Fibroblast of the aortic adventitia (primary cell): ENCODE results near the gene MBOAT7. TPM values are rescaled to one million over a fixed set of nuclear protein-coding genes. Genes with fewer than 3 reads are reported as not detected.
"Not testable (repeated sequence)": the region's sequence is repeated elsewhere in the genome, so short reads cannot be mapped to it uniquely, and the experiment has no call there.

Source experiments
- DNase-seq: peaks from one replicate; pipeline ENCODE4 v3.0.0-alpha.2; 2010; ENCODE audit warnings: low read depth
- H3K4me3 ChIP-seq: 2 replicates; pipeline ENCODE4 v1.5.1; 2011; ENCODE audit warnings: low read depth, mild to moderate bottlenecking, control low read depth, low read length, moderate library complexity
- CTCF ChIP-seq: IDR thresholded peaks from 2 replicates; pipeline ENCODE4 v1.5.1; 2011; ENCODE audit warnings: mild to moderate bottlenecking, low read length, control low read depth, inconsistent platforms; ENCODE audit not compliant: insufficient read depth
- total RNA-seq: library from RNA; depleted of rRNA; stranded (reverse); fragments of >200 nt; gene quantifications from 2 replicates; pipeline ENCODE4 v1.2.3, GENCODE V29; 2012; ENCODE audit warnings: low replicate concordance

Gene MBOAT7
- total RNA-seq, 1 donor: 46.9 TPM

- peak; percentile 100 for DNase-seq
- no peak for TF ChIP-seq CTCF
- peak overlapping the region; percentile 80 for H3K4me3 ChIP-seq
Observed at GRCh38 chr19:54189735-54190502, 539 bp upstream of the MBOAT7 start.

GRCh38 chr19:54188215-54188871 lies 1.0 kb downstream of the MBOAT7 start:
- TF ChIP-seq CTCF: no peak
- DNase-seq: peak; percentile 56
- peak overlapping the region; percentile 79 for H3K4me3 ChIP-seq

- no peak overlapping the region for H3K4me3 ChIP-seq
- TF ChIP-seq CTCF: no peak
- no peak for DNase-seq
Observed at GRCh38 chr19:54186934-54187381, 2.4 kb downstream of the MBOAT7 start.

GRCh38 chr19:54186351-54186750 lies 3.0 kb downstream of the MBOAT7 start:
- no peak overlapping the region for H3K4me3 ChIP-seq
- TF ChIP-seq CTCF: no peak
- no peak for DNase-seq

GRCh38 chr19:54183431-54183830 lies 5.9 kb downstream of the MBOAT7 start:
- H3K4me3 ChIP-seq: no peak overlapping the region
- no peak for TF ChIP-seq CTCF
- DNase-seq: no peak

GRCh38 chr19:54181894-54182293 lies 7.5 kb downstream of the MBOAT7 start:
- DNase-seq, H3K4me3 ChIP-seq: not testable (repeated sequence)

- no peak for DNase-seq
- no peak overlapping the region for H3K4me3 ChIP-seq
- no peak for TF ChIP-seq CTCF
Observed at GRCh38 chr19:54180691-54181091, 8.7 kb downstream of the MBOAT7 start.
